Esophagus muscularis mucosa (tissue), 4 donors: Measurements from ENCODE around the gene EIF3F. TPM values are rescaled to one million over a fixed set of nuclear protein-coding genes. Genes with fewer than 3 reads are reported as not detected.
A peak's percentile ranks its signal among the peaks of the same experiment; 100 is the strongest.

Source experiments
- DNase-seq: peaks from one replicate; pipeline ENCODE4 v3.0.0-alpha.2; 2017; ENCODE audit errors: extremely low spot score
- H3K27ac ChIP-seq, 4 donors: fragments of 200-600 bp; sonication (generic); replicated peaks in 1 of 4; 1 replicate in 3 of 4; 2 replicates in 1 of 4; pipeline ENCODE4 v1.5.1; 2016 to 2019; ENCODE audit warnings: mild to moderate bottlenecking in 1 of 4
- H3K27me3 ChIP-seq, 4 donors: fragments of 200-600 bp; sonication (generic); one replicate each; pipeline versions ENCODE4 v1.5.1 to v1.6.0; 2016 to 2019
- H3K36me3 ChIP-seq, 4 donors: fragments of 200-600 bp; sonication (generic); one replicate each; pipeline ENCODE4 v1.5.1; 2016 to 2019
- H3K4me1 ChIP-seq, 4 donors: fragments of 200-600 bp; sonication (generic); one replicate each; pipeline ENCODE4 v1.5.1; 2016 to 2019
- H3K4me3 ChIP-seq, 4 donors: fragments of 200-600 bp; sonication (generic); 1 replicate in 2 of 4; 2 replicates in 2 of 4; pipeline ENCODE4 v1.5.1; 2016 to 2019; ENCODE audit warnings: mild to moderate bottlenecking in 4 of 4, moderate library complexity in 1 of 4
- H3K9me3 ChIP-seq, 4 donors: fragments of 200-600 bp; sonication (generic); 1 replicate in 3 of 4; 2 replicates in 1 of 4; pipeline ENCODE4 v1.5.1; 2016 to 2019
- CTCF ChIP-seq, 3 experiments: fragments of 200-600 bp in 2 of 3; fragments of 450-650 bp in 1 of 3; sonication (generic) in 2 of 3; IDR thresholded peaks; one replicate each; pipeline ENCODE4 v1.5.1; 2017 to 2019; ENCODE audit warnings: antibody characterized with exemption in 3 of 3, mild to moderate bottlenecking in 2 of 3, moderate library complexity in 1 of 3
- EP300 ChIP-seq: sonication (generic); formaldehyde crosslinking; IDR thresholded peaks from one replicate; pipeline ENCODE4 v1.6.1; 2017; ENCODE audit warnings: antibody characterized with exemption
- POLR2A ChIP-seq: fragments of 450-650 bp; IDR thresholded peaks from one replicate; pipeline ENCODE4 v1.6.1; 2017; ENCODE audit warnings: antibody characterized with exemption, moderate library complexity, mild to moderate bottlenecking, low read depth
- POLR2AphosphoS5 ChIP-seq, 2 donors: sonication (generic); formaldehyde crosslinking; IDR thresholded peaks; one replicate each; pipeline ENCODE4 v1.6.1; 2017; ENCODE audit warnings: antibody characterized with exemption in 2 of 2
- WGBS: methylation state at CpG from one replicate; pipeline ENCODE4 v1.1.5; 2018; 5-methylcytosine and 5-hydroxymethylcytosine counted together
- intact Hi-C: fragments of 100-400 bp; cut with DNase I; formaldehyde crosslinking; loops from one replicate; pipeline ENCODE4 v1.15.1; 2023
- total RNA-seq, 4 donors: library from RNA; depleted of rRNA; stranded (reverse); fragments of >200 nt; gene quantifications; one replicate each; pipeline versions ENCODE4 v1.1.0 to v1.2.1, GENCODE V29; 2016

Gene EIF3F
- total RNA-seq, 4 donors from 2014 or later: 181 to 447 (median 313) TPM

- peak overlapping the region; percentile 70 to 92 (median 86) for H3K4me3 ChIP-seq
- peak; percentile 90 for DNase-seq
- 69% methylated on average over 7 of the region's 13 CpGs for WGBS
- H3K27me3 ChIP-seq: peaks cover 0 to 15% (median 0%) of the 10 kb centered on the region in 4 donors
- H3K4me1 ChIP-seq: peaks cover 14 to 41% (median 30%) of the 10 kb centered on the region in 4 donors
- peak overlapping the region; percentile 86 to 95 (median 91) for H3K27ac ChIP-seq
- H3K36me3 ChIP-seq: no peaks in the 10 kb centered on the region
- intact Hi-C loops: no loop called here
- TF ChIP-seq POLR2AphosphoS5 (IDR thresholded peaks at IDR 0.05): no peak
- TF ChIP-seq CTCF (IDR thresholded peaks at IDR 0.05): no peak
- no peak for TF ChIP-seq POLR2A
- TF ChIP-seq EP300: no peak
- H3K9me3 ChIP-seq: no peaks in the 10 kb centered on the region
Observed at GRCh38 chr11:8017894-8018483, 30.9 kb downstream of the EIF3F start.

GRCh38 chr11:8018484-8019313 is 31.6 kb downstream of the EIF3F start:
- Histone ChIP-seq H3K27ac (peak overlapping the region; percentile 86 to 95 (median 91)), H3K9me3 (no peaks in the 10 kb centered on the region), H3K27me3 (peaks cover 0 to 15% (median 0%) of the 10 kb centered on the region in 4 donors), H3K4me3 (peak overlapping the region; percentile 70 to 92 (median 86)), H3K36me3 (no peaks in the 10 kb centered on the region), H3K4me1 (peaks cover 14 to 41% (median 30%) of the 10 kb centered on the region in 4 donors)
- DNase-seq: peak; percentile 93
- intact Hi-C loops: no loop called here
- 2% methylated on average over 26 of the region's 62 CpGs for WGBS
- TF ChIP-seq CTCF (IDR thresholded peaks at IDR 0.05): no peak
- TF ChIP-seq POLR2A: no peak
- TF ChIP-seq POLR2AphosphoS5 (IDR thresholded peaks at IDR 0.05): peak in 1 of 2 donors; percentile 22

GRCh38 chr11:8019314-8020243 is 32.4 kb downstream of the EIF3F start:
- intact Hi-C loops: no loop called here
- peaks cover 0 to 15% (median 0%) of the 10 kb centered on the region in 4 donors for H3K27me3 ChIP-seq
- peak overlapping the region; percentile 86 to 95 (median 91) for H3K27ac ChIP-seq

More at GRCh38 chr11:8019314-8020243, 32.4 kb downstream of the EIF3F start:
- Histone ChIP-seq H3K9me3 (no peaks in the 10 kb centered on the region), H3K36me3 (no peaks in the 10 kb centered on the region), H3K4me1 (peaks cover 14 to 41% (median 30%) of the 10 kb centered on the region in 4 donors), H3K4me3 (peak overlapping the region; percentile 70 to 92 (median 86))
- DNase-seq: peak; percentile 64
- TF ChIP-seq EP300: no peak
- TF ChIP-seq POLR2A: no peak
- no peak for TF ChIP-seq CTCF (IDR thresholded peaks at IDR 0.05)
- TF ChIP-seq POLR2AphosphoS5 (IDR thresholded peaks at IDR 0.05): peak in 1 of 2 donors; percentile 12
- under 1% methylated on average over 43 of the region's 84 CpGs for WGBS
